ENCODE measurements around the gene VPS9D1.
A peak's percentile ranks its signal among the peaks of the same experiment; 100 is the strongest.

Gene VPS9D1

DNA sequence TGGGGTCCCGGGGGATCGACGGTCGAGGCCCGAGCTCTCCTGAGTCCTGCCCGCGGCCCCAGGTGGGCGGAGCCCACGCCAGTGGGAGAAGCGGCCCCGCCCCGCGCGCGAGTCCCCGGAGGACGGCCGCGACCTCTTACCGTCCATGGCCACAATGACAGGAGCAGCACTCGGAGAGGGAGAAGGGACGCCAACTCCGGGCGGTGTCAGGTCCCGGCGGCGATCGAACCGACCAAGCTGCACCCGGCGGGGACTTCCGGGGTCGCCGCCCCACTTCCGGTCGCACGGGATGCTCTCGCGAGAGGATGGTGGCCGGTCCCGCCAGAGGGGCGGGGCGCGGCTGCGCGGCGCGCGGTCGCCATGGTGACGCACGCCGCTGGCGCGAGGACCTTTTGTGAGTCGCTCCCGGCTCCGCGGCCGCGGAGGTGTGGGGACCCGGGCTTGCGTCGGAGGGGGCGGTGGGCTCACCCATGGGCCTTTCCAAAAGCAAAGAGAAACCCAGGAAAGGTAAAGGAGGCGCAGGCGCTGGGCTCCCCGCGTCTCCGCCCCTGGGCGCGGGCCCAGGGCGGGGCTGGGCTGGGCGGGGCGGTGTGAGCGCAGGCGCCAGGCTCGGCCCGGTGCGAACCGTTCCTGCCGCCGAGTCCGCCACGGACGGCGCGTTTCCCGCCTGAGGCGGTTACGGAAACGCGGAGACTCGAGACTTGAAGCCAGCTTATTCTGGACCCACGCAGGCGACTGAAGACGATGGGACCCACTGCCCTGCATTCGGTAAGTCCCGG lies 63.1 kb downstream of the VPS9D1 start, which contains the start of the genes CHMP1A and SPATA33:
CHMP1A (minus strand) TSS at position 267 of the 779 bp plus-strand sequence; CDS start at position 147, 120 bp downstream.
SPATA33 (plus strand) TSS at position 395 of the 779 bp plus-strand sequence; CDS start at position 471, 76 bp downstream.
- DNase-seq = peak; percentile 80 to 81
